Dedifferentiated amniotic fluid mesenchymal stem cell (primary cell): ENCODE measurements around the gene TNXB.
A peak's percentile ranks its signal among the peaks of the same experiment; 100 is the strongest.

ENCODE experiments used
- DNase-seq: peaks from one replicate; pipeline ENCODE4 v3.0.0-alpha.2; 2016; ENCODE audit errors: extremely low spot score

TNXB gene, protein sequence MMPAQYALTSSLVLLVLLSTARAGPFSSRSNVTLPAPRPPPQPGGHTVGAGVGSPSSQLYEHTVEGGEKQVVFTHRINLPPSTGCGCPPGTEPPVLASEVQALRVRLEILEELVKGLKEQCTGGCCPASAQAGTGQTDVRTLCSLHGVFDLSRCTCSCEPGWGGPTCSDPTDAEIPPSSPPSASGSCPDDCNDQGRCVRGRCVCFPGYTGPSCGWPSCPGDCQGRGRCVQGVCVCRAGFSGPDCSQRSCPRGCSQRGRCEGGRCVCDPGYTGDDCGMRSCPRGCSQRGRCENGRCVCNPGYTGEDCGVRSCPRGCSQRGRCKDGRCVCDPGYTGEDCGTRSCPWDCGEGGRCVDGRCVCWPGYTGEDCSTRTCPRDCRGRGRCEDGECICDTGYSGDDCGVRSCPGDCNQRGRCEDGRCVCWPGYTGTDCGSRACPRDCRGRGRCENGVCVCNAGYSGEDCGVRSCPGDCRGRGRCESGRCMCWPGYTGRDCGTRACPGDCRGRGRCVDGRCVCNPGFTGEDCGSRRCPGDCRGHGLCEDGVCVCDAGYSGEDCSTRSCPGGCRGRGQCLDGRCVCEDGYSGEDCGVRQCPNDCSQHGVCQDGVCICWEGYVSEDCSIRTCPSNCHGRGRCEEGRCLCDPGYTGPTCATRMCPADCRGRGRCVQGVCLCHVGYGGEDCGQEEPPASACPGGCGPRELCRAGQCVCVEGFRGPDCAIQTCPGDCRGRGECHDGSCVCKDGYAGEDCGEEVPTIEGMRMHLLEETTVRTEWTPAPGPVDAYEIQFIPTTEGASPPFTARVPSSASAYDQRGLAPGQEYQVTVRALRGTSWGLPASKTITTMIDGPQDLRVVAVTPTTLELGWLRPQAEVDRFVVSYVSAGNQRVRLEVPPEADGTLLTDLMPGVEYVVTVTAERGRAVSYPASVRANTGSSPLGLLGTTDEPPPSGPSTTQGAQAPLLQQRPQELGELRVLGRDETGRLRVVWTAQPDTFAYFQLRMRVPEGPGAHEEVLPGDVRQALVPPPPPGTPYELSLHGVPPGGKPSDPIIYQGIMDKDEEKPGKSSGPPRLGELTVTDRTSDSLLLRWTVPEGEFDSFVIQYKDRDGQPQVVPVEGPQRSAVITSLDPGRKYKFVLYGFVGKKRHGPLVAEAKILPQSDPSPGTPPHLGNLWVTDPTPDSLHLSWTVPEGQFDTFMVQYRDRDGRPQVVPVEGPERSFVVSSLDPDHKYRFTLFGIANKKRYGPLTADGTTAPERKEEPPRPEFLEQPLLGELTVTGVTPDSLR (N-terminal part only)

DNA sequence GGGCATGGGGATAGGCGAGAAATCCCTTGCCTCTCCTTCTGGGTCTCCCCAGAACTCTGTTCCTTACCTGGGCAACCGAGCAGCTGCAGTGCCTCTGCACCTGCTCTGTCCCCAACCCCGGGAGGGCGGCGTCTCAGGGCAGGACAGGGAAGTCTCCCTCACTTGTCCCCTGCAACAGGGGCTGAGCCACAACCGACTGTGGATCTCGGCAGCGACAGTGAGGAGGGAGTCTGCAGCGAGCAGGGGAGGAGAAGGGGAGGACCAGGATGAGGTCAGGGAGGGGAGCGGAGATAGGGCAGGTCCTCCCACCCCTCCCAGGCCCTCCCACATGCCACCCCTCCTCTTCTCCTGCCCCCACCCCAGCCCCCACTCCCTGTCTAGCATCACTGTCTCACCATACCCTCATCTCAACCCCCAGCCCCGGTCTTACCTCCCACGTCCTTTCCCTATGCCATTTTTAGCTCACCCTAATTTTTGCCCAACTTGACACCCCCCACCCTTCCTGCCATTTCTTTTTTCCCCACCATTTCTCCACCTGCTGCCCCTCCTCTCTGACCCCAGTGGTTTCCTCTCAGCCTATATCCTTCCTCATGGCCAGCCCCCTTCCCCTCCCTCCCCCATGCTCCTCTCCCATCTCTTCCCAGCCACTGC lies at the start of gene TNXB:
TNXB (minus strand) TSS at position 225 of the 651 bp plus-strand sequence. CDS start 11,140 bp downstream, outside the sequence.
- DNase-seq = no peak

DNA sequence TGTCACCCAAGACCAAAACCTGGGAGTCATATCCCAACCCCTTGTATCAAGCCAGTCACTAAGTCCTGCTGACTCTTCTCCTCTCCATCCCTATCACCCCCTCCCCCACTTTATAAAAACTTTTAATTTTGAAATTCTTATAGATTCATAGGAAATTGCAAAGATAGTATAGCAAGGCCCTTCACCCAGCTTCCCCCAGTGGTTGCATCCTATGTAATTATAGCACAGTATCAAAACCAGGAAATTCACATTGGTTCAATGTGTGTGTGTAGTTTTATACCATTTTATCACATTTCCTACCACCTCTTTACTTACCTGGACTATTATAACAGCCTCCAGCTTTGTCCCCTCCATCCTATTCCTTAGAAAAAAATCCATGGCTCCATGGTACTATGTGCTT lies 48.9 kb upstream of the TNXB start:
- no peak for DNase-seq

DNA sequence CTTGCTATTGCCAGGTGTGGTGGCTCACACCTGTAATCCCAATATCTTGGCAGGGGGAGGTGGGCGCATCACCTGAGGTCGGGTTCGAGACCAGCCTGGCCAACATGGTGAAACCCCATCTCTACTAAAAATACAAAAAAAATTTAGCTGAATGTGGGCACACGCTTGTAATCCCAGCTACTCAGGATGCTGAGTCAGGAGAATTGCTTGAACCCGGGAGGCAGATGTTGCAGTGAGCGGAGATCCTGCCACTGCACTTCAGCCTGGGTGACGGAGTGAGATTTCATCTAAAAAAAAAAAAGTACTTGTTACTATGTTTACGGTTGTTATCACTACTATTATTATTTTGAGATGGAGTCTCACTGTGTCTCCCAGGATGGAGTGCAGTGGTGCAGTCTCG lies 47.8 kb upstream of the TNXB start:
- DNase-seq = no peak

DNA sequence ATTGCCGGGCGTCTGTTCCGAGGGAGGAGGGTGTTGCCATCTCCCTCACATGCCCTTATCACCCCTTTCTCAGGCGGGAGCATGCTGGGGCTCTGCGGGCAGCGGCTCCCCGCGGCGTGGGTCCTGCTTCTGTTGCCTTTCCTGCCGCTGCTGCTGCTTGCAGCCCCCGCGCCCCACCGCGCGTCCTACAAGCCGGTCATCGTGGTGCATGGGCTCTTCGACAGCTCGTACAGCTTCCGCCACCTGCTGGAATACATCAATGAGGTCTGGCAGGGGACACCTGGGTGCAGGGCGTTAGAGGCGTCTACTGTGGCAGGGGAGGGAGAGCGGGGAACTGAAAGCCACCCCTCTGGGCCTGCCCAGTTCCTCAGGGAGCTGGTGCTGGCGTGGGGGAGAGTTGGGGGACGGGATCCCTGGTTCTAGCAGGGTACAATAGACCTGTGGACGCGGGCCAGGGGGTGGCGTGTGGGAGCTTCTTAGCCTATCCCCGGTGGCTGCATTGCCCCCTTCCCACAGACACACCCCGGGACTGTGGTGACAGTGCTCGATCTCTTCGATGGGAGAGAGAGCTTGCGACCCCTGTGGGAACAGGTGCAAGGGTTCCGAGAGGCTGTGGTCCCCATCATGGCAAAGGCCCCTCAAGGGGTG lies 45.5 kb upstream of the TNXB start:
- peak; percentile 58 for DNase-seq

DNA sequence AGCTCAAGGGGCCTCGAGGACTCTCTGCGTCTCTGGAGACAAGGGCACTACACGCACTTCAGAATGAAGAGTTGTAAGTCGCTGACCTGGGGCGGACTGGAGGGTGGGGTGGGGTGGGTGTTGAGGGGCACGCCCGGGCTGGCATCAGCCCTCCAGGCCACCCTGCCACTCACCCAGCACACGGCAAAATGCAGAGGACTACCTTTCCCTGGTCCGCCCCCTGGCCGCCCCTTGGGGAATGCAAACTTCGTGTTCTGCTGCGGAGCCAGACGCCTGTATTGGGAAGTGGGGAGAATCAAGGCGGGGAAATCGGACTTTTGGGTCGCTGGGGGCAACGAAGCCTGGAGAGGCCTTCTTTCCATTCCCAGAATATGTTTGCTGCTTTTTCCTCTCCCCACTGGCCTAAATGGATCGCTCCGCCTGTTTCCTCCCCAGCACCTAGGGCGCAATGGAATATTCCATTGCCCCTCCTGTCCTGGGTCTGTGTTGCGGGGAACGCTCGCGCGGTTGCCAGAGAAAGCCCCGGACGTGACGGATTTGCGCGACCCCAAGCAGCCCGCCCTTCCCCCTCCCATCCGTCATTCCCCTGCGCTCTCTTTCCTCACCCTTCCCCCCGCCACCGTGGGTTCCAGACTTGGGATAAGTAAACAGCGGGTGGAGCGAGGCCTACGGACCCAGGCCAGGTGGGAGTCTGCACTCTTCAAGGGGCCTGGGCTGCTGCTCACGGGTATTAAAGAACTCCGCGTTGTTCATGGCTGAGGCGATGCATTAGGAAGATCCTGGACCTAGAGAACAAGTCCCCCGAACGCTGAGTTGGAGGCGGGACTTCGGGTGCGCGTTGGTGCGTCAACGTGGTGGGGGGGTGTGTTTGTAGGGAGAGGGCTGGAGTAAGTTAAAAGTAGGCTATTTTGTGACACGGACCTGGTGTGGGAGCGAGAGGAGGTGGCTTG lies 44.7 kb upstream of the TNXB start, which contains the start of gene PPT2:
PPT2 (plus strand) TSS at position 578 of the 950 bp plus-strand sequence. CDS start 454 bp downstream, outside the sequence.
- DNase-seq = peak; percentile 81

DNA sequence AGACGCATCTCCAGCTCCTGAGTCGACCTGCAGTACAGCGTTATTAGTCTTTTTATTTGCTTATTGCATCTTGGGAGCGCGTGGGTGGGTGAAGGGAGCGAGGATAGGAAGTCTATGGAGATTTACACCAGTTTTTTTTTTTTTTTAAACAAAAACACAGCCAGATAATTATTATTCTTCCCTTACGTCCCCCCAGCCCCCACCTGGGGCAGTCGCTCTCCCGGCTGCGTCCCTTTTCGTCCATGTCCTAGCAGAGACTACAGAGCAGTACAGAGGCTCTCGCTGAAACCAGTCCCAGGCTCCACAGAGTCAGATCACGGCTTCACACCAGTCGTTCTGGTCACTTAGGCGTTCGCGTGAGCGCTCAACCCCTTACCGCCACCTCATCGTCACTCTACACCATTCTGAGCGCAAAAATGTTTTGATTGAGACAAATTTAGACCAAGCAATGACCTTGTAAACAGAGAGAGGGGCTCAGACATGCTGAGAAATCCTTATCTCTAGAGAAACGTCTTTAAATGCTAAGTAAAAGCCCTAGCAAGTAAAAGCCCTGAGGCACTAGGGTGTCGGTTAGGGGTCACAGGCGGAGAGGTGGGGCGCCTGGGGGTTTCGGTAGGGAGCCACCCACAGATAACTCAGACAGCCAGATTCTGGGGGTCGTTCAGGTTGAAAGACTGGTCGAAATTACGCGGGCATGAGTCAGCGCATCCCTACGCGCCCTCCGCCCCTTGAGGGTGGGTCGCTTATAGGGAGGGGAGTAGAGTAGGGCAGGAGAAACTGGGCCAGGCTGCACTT lies 43.8 kb upstream of the TNXB start:
- DNase-seq = peak; percentile 49

DNA sequence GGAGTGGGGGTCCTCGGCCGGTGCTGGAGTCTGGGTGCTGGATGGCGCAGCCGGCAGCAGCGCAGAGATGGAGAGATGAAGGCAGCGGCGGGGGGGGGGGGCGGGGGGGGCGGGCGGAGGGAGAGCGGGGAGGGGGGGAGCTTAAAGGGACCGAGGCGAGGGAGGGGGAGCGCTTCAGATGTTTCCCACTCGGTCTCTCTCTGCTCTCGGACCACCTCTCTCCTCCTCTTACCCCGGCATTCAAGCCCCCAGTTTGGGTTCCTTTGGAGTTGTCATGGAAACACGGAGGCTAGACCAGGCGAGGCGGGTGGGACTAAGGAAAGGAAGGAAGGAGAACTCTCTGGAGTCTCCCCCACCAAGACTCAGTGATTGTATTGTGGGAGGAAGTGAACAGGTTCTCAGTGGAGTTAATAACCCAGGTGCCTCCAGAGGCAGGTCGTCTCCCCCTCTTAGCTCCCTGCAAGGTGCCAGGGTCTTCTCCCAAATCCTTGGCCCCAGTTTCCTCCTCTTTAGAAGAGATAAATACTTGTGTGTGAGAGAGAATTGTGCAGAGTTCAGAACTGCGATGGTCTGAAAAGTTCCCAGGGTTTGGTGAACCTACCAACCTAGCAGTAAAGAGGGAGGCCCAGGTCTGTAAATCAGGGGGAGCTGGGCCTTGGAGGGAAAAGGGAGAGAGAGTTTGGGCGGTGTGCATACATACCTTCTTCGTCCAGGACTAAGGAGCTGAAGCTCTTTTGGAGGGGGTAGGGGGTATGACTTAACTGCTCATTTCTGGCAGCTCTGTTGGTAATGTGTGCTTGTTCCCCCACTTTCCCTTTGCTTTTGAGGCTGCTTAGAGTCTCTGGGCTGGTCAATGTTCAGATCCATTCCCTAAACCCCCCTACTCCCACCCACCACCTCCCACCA lies 43.0 kb upstream of the TNXB start, which contains the start of gene PRRT1:
PRRT1 (minus strand) TSS at position 77 of the 906 bp plus-strand sequence. CDS start 112 bp downstream, outside the sequence.
- no peak for DNase-seq

DNA sequence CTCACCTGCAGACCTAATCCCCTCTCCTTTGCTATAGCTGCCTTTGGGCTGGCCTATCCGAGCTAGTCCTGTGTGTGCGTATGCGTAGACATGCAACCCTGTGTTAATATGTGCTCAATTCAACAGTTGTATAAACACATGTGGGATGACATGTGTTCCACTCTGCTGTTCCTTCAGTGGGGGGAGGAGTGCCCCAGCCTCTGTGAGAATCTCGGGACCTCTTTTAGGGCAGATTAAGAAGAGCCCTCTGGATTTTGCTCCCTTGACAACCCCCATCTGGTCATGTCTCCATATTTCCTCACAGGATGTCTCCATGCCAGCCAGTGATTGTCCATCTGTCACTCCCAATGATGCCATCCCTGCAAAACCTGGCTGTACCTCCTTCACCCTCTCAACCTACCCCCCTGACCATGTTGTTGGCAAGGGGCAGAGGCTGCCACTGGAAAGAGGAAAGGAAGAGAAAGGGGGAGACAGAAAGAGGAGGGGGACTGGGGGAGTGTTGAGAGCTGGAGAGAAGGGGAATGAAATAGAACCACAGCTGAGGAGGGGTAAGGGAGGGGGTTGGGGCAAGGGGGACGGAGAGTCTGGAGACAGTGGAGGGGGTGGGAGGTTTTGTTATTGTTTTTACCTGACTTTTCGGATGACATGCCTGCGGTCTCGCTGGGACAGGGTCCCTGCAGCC lies 42.2 kb upstream of the TNXB start:
- no peak for DNase-seq

DNA sequence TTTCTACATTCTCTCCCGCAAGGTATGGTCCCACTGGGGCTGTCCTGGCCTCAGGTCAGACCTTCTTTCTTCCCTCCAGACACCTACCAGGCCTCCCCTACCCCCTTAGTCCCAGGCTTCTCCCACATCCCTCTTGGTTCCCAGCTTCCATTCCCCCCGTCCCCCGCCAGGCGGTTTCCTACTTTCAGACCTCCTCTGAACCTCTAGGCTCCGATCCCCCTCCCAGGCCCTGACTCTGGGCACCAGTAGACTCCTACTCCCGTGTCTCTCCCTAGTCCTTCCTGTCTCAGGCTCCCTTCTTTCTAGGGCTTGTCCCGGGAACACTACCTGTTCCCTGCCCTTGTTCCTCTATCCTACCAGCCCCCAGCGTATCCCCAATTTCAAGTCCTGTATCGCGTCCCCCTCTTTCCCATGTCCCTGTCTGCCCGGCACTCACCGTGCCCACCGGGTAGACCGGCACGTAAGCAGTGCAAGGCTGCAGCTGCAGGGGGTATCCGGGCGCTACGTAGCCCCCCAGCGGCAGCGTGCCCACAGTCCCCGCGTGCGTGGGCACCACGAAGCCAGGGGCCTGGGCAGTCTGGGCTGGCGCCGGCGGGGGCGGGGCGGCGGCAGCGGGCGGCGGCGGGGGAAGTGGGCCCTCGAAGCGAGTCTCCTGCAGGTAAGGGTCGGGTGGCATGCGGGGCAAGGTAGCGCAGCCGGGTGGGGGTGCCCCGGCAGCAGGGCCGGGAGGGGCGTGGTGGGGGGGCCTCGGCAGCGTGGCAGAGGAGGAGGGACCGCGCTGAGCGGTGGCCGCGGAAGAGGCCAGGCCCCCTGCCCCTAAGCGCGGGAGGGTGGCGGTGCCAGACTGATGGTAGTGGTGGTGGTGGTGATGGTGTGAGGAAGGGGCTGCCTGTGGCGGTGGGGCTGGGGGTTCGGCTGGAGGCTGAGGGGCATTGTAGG lies 41.1 kb upstream of the TNXB start:
- DNase-seq = no peak

DNA sequence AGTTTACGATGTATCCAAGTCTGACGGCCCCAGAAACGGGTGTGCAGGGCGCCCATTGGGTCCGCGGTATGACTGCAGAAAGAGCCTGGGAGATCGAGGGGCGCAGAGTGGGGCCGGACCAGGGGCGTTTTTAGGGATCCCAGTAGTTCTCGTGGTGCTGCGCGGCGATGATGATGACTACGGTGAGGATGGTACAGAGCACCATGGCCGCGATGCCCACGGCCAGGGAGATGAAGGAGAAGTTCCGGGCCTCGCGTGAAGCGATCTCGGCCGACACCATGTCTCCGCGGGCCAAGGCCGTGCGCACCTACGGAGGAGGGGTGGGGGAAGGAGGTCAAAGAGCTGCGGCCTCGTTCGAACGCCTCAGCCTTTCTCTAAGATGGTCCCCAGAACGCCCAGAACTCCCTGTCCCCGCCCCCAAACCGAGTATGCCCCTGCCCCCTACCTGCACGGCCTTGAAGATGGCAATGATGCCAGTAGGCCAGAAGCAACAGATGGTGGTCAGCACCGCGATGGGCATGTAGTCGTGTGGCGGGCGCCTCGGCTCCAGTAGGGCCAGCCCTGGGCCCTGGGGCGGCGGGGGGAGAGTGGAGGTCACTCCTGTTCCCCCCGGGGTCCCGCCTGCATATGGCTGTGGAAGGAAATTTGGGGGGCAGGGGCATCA lies 40.1 kb upstream of the TNXB start:
- DNase-seq = no peak

DNA sequence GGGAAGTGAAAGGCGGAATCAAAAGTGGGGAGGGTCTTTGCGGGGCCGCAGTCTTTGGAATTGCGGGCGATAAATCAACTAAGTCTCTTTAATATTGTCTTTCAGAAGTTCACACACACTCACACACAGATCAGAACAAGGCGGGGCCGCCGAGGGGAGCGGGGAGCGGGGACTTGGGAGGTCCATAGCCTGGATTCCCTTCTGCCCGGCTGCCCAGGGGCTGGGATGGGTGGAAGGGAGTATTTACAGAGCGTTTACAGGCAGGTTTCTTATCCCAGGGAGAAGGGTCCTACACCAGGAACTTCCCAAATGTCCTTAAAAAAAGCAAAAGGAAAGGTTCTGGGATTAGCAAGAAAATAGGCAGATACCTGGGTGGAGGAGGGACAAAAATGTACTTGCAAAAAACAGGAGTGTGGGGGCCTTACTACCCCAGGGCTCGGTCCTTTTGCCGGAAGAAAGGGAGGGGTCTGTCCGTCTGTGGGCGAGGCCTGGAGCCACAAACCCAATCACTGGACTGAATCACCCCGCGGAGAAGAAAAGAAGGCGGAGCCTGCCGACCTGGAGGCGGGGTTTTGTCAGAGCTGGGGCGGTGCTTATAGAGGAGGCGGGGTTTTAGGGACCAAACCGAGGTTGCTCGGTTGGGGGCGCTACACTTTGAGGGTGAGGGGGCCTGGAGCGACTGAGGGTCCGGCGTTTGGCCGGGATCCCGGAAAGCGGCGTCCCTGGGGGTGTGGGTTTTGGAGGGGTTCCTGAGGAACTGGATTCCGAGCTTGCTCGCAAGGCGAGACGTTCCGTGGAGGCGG lies 39.4 kb upstream of the TNXB start:
- DNase-seq = no peak

DNA sequence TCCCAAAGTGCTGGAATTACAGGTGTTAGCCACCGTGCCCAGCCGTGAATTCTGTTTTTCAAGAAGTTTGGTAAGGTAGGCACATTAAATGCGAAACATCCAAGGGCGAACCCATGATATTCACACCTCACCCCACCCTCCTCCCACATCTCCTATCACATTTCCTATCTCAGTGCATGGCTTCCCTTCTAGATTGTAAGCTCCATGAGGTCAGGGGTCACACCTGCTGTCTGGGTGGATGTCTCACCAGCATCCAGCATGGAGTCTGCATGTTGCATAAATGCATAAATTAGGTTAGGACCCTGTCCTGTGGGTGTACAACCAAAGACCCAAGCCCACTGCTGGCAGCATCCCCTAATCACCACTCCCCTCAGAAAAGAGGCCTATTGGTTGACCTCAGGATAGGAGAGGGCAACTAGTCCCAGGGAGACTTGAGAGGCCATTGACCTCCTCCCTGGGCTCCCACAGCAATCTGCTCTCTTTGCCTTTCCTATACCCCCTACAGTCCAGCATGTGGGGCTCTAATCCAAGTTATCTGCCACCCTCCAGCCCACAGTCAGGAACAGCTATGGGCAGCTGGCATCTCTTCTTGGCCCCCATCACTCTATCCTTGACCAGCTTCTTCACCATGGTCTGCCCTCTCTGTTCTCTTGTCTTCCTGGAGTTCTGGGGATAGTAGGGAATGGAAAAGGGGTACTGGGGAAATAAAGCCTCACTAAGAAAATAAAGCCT lies 38.4 kb upstream of the TNXB start:
- DNase-seq = no peak

DNA sequence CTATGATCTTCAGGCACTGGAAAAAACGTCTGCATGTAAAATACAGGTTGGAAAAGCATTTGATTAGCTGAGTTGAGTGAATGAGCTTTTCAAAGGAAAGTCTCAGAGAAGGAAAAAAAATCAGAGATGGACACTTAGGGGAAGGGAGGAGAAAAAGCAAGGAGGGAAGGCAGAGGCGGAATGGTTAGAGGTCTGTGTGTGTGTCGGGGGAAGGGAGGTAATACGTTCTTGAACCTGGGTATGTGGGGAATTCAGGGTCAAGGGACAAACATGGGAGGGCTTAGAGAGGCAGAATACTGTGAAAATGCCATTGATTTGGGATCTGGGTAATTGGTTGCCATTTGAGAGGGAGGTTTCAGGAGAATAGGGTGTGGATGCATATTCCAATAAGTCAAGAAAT lies 37.5 kb upstream of the TNXB start:
- no peak for DNase-seq

DNA sequence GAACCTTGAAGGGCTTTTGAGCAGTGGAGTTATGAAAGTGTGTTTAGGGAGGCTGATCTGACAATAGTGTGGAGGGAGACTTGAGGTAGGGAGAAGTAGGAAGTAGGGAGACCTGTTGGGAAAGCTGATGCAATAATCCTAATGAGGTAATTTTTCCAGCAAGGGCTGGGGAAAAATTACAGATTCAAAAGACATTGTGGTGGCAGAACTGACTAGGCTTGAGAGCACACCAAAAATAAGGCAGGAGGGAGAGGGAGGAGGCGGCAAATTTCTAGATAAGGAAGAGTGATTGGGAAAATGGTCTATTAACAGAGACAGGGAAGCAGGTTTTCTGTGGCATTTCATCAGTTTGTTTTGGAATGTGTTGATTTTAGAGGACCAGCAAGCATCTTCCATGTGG lies 37.1 kb upstream of the TNXB start:
- no peak for DNase-seq
